Naive thymus-derived CD4-positive, alpha-beta T cell (primary cell): ENCODE results near the gene FAM83G. TPM values are rescaled to one million over a fixed set of nuclear protein-coding genes. Genes with fewer than 3 reads are reported as not detected.

ENCODE experiments used
- ATAC-seq: fragments of 150-1000 bp; cut with Tn5 transposase; 2 replicates; pipeline ENCODE4 v1.10.0; 2021; ENCODE audit warnings: mild to moderate bottlenecking, moderate library complexity
- CTCF ChIA-PET: fragments of 350-600 bp; sonication (Branson Sonifier 250); formaldehyde crosslinking; loops from one replicate; lab custom pipeline; 2021; ENCODE audit warnings: antibody characterized with exemption; lab: Charles Lee
- POLR2A ChIA-PET: fragments of 350-600 bp; sonication (Branson Sonifier 250); formaldehyde crosslinking; loops from one replicate; lab custom pipeline; 2021; ENCODE audit warnings: antibody characterized with exemption, inconsistent platforms; lab: Charles Lee
- DNase-seq, 9 donors: peaks; one replicate each; pipeline versions ENCODE4 v3.0.0 to v3.0.0-alpha.2; 2020 to 2022; ENCODE audit warnings: mixed read lengths in 1 of 9
- H3K27ac ChIP-seq: one replicate; pipeline ENCODE4 v1.7.0; 2013; ENCODE audit warnings: mild to moderate bottlenecking, low read depth, low read length, moderate library complexity
- H3K27me3 ChIP-seq, 2 donors: one replicate each; pipeline ENCODE4 v1.7.0; 2013; ENCODE audit warnings: low read length in 2 of 2, mild to moderate bottlenecking in 2 of 2, moderate library complexity in 2 of 2; ENCODE audit not compliant: control insufficient read depth in 2 of 2, insufficient read depth in 2 of 2
- H3K36me3 ChIP-seq, 3 experiments: 1 replicate in 2 of 3; 2 replicates in 1 of 3; pipeline ENCODE4 v1.7.0; 2013; ENCODE audit warnings: low read length in 3 of 3, mild to moderate bottlenecking in 3 of 3, moderate library complexity in 1 of 3; ENCODE audit not compliant: insufficient read depth in 3 of 3, control insufficient read depth in 2 of 3
- H3K4me1 ChIP-seq, 2 donors: one replicate each; pipeline ENCODE4 v1.7.0; 2013; ENCODE audit warnings: low read length in 2 of 2, mild to moderate bottlenecking in 2 of 2, moderate library complexity in 1 of 2; ENCODE audit not compliant: control insufficient read depth in 2 of 2, insufficient read depth in 2 of 2
- H3K4me3 ChIP-seq: 2 replicates; pipeline ENCODE4 v1.7.0; 2013; ENCODE audit warnings: mild to moderate bottlenecking, low read length
- H3K9me3 ChIP-seq, 3 experiments: 1 replicate in 2 of 3; 2 replicates in 1 of 3; pipeline ENCODE4 v1.7.0; 2013; ENCODE audit warnings: low read length in 3 of 3; ENCODE audit not compliant: control insufficient read depth in 2 of 3
- H3K27ac Mint-ChIP-seq, 9 donors: one replicate each; pipeline ENCODE4 v1.8.0; 2020 to 2022; ENCODE audit warnings: mixed read lengths in 9 of 9, mild to moderate bottlenecking in 8 of 9, moderate library complexity in 5 of 9, inconsistent platforms in 2 of 9
- H3K27me3 Mint-ChIP-seq, 5 donors: one replicate each; pipeline ENCODE4 v1.8.0; 2021 to 2022; ENCODE audit warnings: mixed read lengths in 5 of 5, mild to moderate bottlenecking in 1 of 5
- H3K36me3 Mint-ChIP-seq, 5 donors: one replicate each; pipeline ENCODE4 v1.8.0; 2020 to 2022; ENCODE audit warnings: mixed read lengths in 5 of 5, mild to moderate bottlenecking in 3 of 5, inconsistent platforms in 1 of 5
- H3K4me1 Mint-ChIP-seq, 7 donors: one replicate each; pipeline ENCODE4 v1.8.0; 2020 to 2022; ENCODE audit warnings: mixed read lengths in 7 of 7, mild to moderate bottlenecking in 3 of 7, inconsistent platforms in 1 of 7
- H3K4me3 Mint-ChIP-seq, 10 donors: one replicate each; pipeline ENCODE4 v1.8.0; 2020 to 2022; ENCODE audit warnings: mild to moderate bottlenecking in 10 of 10, mixed read lengths in 10 of 10, moderate library complexity in 6 of 10, inconsistent platforms in 2 of 10
- H3K9me3 Mint-ChIP-seq, 11 donors: one replicate each; pipeline ENCODE4 v1.8.0; 2020 to 2022; ENCODE audit warnings: mixed read lengths in 11 of 11, mild to moderate bottlenecking in 4 of 11, inconsistent platforms in 1 of 11, moderate library complexity in 1 of 11
- intact Hi-C, 2 donors: fragments of 100-400 bp; cut with micrococcal nuclease; formaldehyde crosslinking; loops; one replicate each; pipeline ENCODE4 v1.15.1; 2023
- polyA plus RNA-seq, 2 donors: library from polyadenylated mRNA; unstranded; fragments of 300-500 nt; fragmentation: Illumina TruSeq; gene quantifications; one replicate each; pipeline ENCODE4 v1.2.3, GENCODE V29; 2021
- total RNA-seq, 6 experiments: library from RNA in 5 of 6; stranded (reverse) in 5 of 6; gene quantifications; 1 replicate in 5 of 6; 2 replicates in 1 of 6; pipeline ENCODE4 v1.2.3 and lab custom pipeline; 2021 to 2026

The FAM83G gene
- total and polyA plus RNA-seq, 7 experiments from 2014 or later: 1.6 to 9.1 (median 4.0) TPM

DNA sequence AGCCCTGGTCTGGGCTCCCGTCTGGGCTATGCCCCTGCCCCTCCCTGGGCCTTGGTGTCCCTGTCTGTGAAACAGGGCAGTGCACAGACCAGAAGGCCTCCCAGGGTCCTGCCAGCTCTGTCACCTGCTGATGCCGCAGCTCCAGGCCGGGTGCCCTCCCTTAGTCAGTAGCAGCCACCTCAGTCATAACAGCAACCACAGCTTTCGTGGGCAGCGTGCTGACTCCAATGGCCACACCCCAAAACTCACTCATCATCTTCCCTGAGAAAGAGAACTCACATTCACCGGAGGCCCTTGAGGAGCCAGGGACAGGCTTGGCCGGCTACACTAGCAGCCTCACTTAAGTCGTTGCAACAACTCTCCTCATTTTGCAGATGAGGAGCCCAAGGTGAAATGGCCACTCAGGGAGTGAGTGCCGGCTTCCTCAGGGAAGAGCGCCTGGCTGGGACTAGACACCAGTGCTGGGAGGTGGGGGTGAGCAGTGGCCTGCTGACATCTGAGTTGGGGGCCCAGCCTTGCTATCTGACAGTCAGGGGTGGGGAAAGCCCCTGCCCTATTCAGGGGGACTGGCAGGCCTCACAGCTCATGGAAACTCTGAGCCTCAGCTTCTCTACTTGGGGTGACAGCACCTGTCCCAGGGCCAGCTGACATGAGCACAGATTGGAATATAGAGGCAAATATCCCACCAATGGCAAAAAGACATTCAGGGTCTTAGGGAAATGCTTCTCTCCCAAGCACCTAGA is 30.0 kb downstream of the FAM83G start:
- no peak overlapping the region for H3K4me3 Mint-ChIP-seq
- POLR2A ChIA-PET: no interaction called here
- no peak overlapping the region for H3K4me3 ChIP-seq
- H3K27me3 Mint-ChIP-seq: no peaks in the 10 kb centered on the region
- no peak overlapping the region for H3K27ac Mint-ChIP-seq
- no peaks in the 10 kb centered on the region for H3K4me1 ChIP-seq
- CTCF ChIA-PET: no interaction called here
- H3K4me1 Mint-ChIP-seq: peaks cover 0 to 10% (median 4%) of the 10 kb centered on the region in 7 donors
- H3K27me3 ChIP-seq: no peaks in the 10 kb centered on the region
- ATAC-seq (no peak), DNase-seq (no peak)
- H3K9me3 ChIP-seq: no peaks in the 10 kb centered on the region
- H3K27ac ChIP-seq: no peak overlapping the region
- H3K36me3 Mint-ChIP-seq: peaks cover 0 to 15% (median 0%) of the 10 kb centered on the region in 5 donors
- no peaks in the 10 kb centered on the region for H3K9me3 Mint-ChIP-seq
- intact Hi-C loops: no loop called here
- peaks cover 0 to 35% (median 0%) of the 10 kb centered on the region in 3 experiments for H3K36me3 ChIP-seq

GRCh38 chr17:18971801-18972200 is 32.8 kb downstream of the FAM83G start:
- peaks cover 0 to 7% (median 0%) of the 10 kb centered on the region in 3 experiments for H3K36me3 ChIP-seq
- H3K27me3 ChIP-seq: no peaks in the 10 kb centered on the region
- intact Hi-C loops: no loop called here
- POLR2A ChIA-PET: no interaction called here
- Mint-ChIP-seq H3K4me3 (no peak overlapping the region), H3K27me3 (no peaks in the 10 kb centered on the region), H3K9me3 (no peaks in the 10 kb centered on the region), H3K27ac (no peak overlapping the region), H3K4me1 (peaks cover 0 to 14% (median 8%) of the 10 kb centered on the region in 7 donors), H3K36me3 (peaks cover 0 to 2% (median 0%) of the 10 kb centered on the region in 5 donors)
- no peak for DNase-seq
- no peak for ATAC-seq
- no peak overlapping the region for H3K4me3 ChIP-seq
- H3K27ac ChIP-seq: no peak overlapping the region
- H3K9me3 ChIP-seq: no peaks in the 10 kb centered on the region
- CTCF ChIA-PET: interaction anchor here (0.9 kb wide), 1 partner anchor 11 kb away, joined by 3 read pairs; no protein-coding TSS in a partner anchor
- H3K4me1 ChIP-seq: no peaks in the 10 kb centered on the region

- DNase-seq: no peak
- intact Hi-C loops: no loop called here
- H3K9me3 ChIP-seq: no peaks in the 10 kb centered on the region
Measured at GRCh38 chr17:18970582-18971480, 33.7 kb downstream of the FAM83G start.

GRCh38 chr17:18968945-18969887 is 35.3 kb downstream of the FAM83G start:
- no peaks in the 10 kb centered on the region for H3K27me3 ChIP-seq
- Mint-ChIP-seq H3K9me3 (no peaks in the 10 kb centered on the region), H3K27ac (peak overlapping the region in 2 of 9 donors; percentile 8 to 21), H3K4me3 (no peak overlapping the region), H3K36me3 (no peaks in the 10 kb centered on the region), H3K27me3 (no peaks in the 10 kb centered on the region), H3K4me1 (peaks cover 0 to 14% (median 8%) of the 10 kb centered on the region in 7 donors)
- intact Hi-C loops: no loop called here
- H3K27ac ChIP-seq: no peak overlapping the region
- peaks cover 0 to 5% (median 0%) of the 10 kb centered on the region in 3 experiments for H3K36me3 ChIP-seq
- ChIA-PET CTCF (interaction anchor here (0.9 kb wide), 1 partner anchor 8 kb away, joined by 3 read pairs; no protein-coding TSS in a partner anchor), POLR2A (no interaction called here)
- H3K4me1 ChIP-seq: no peaks in the 10 kb centered on the region
- no peaks in the 10 kb centered on the region for H3K9me3 ChIP-seq
- no peak for DNase-seq
- peak; percentile 39 for ATAC-seq
- no peak overlapping the region for H3K4me3 ChIP-seq

More at GRCh38 chr17:18970582-18971480, 33.7 kb downstream of the FAM83G start:
- Mint-ChIP-seq H3K27ac (peak overlapping the region in 2 of 9 donors; percentile 62 to 70), H3K4me3 (peak overlapping the region in 1 of 10 donors; percentile 2), H3K9me3 (no peaks in the 10 kb centered on the region), H3K36me3 (no peaks in the 10 kb centered on the region), H3K4me1 (peaks cover 0 to 14% (median 8%) of the 10 kb centered on the region in 7 donors), H3K27me3 (no peaks in the 10 kb centered on the region)
- ChIA-PET CTCF (no interaction called here), POLR2A (no interaction called here)
- peaks cover 0 to 5% (median 0%) of the 10 kb centered on the region in 3 experiments for H3K36me3 ChIP-seq
- ATAC-seq: no peak
- no peaks in the 10 kb centered on the region for H3K4me1 ChIP-seq
- no peaks in the 10 kb centered on the region for H3K27me3 ChIP-seq
- no peak overlapping the region for H3K4me3 ChIP-seq
- H3K27ac ChIP-seq: no peak overlapping the region

DNA sequence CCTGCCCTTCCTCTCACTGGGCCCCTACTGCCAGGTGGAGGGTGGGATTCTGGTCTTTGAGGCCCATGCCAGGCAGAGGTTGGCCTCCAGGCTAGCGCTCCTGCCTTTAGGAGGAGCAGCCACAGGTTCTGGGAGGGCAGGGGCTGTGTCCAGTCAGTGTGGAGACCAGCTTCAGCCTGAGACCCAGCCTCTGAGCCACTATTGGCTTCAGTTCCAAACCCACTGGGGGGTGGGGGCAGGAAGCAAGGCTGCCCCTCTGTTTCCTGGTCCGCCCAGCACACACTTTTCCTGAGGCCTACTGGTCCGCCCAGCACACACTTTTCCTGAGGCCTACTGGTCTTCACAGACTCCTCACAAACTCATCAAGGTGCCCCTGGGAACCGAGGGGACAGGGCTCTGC is 36.2 kb downstream of the FAM83G start:
- intact Hi-C loops: no loop called here
- peaks cover 0 to 5% (median 0%) of the 10 kb centered on the region in 3 experiments for H3K36me3 ChIP-seq
- H3K4me3 Mint-ChIP-seq: no peak overlapping the region
- H3K27me3 Mint-ChIP-seq: no peaks in the 10 kb centered on the region
- no peak for ATAC-seq
- no peaks in the 10 kb centered on the region for H3K9me3 ChIP-seq
- H3K4me3 ChIP-seq: no peak overlapping the region
- CTCF ChIA-PET: no interaction called here
- H3K9me3 Mint-ChIP-seq: no peaks in the 10 kb centered on the region
- H3K27me3 ChIP-seq: no peaks in the 10 kb centered on the region
- H3K27ac ChIP-seq: no peak overlapping the region
- no peak for DNase-seq
- H3K36me3 Mint-ChIP-seq: no peaks in the 10 kb centered on the region
- POLR2A ChIA-PET: interaction anchor here (0.6 kb wide), 1 partner anchor 28 kb away, joined by 4 read pairs; no protein-coding TSS in a partner anchor
- peak overlapping the region in 1 of 9 donors; percentile 62 for H3K27ac Mint-ChIP-seq
- H3K4me1 ChIP-seq: no peaks in the 10 kb centered on the region
- H3K4me1 Mint-ChIP-seq: peaks cover 0 to 14% (median 8%) of the 10 kb centered on the region in 7 donors

DNA sequence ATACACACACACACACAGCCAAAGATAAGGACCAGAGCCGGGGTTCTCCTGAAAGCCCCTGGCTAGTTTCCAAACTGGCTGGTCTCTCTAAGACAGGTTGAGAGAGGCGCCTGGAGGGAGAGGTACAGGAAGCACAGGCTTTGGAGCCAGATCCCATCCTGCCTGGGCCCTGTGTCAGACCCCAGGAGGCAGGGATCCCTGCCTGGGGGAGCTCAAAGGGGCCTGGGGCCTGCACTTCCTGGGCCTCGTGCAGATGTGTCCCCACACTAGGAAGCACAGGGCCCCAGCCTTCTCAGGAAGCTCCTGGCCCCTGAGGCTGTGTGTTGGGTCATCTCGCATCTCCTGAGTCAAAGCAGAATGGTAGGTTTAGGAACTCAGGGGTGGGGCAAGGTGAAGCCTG is 36.6 kb downstream of the FAM83G start:
- no peak for ATAC-seq
- ChIA-PET CTCF (interaction anchor here (0.6 kb wide), 1 partner anchor 150 kb away, joined by 4 read pairs; no protein-coding TSS in a partner anchor), POLR2A (interaction anchor here (0.6 kb wide), 1 partner anchor 29 kb away, joined by 4 read pairs; no protein-coding TSS in a partner anchor)
- Histone ChIP-seq H3K4me1 (no peaks in the 10 kb centered on the region), H3K27me3 (no peaks in the 10 kb centered on the region), H3K9me3 (no peaks in the 10 kb centered on the region), H3K4me3 (no peak overlapping the region), H3K36me3 (peaks cover 0 to 5% (median 0%) of the 10 kb centered on the region in 3 experiments), H3K27ac (no peak overlapping the region)
- H3K27ac Mint-ChIP-seq: peak overlapping the region in 1 of 9 donors; percentile 52
- H3K4me1 Mint-ChIP-seq: peaks cover 0 to 14% (median 8%) of the 10 kb centered on the region in 7 donors
- intact Hi-C loops: no loop called here
- H3K9me3 Mint-ChIP-seq: no peaks in the 10 kb centered on the region
- H3K4me3 Mint-ChIP-seq: no peak overlapping the region
- no peaks in the 10 kb centered on the region for H3K36me3 Mint-ChIP-seq
- no peaks in the 10 kb centered on the region for H3K27me3 Mint-ChIP-seq
- no peak for DNase-seq
